ENCODE results near the gene MGAT3.

MGAT3 gene

GRCh38 chr22:39471381-39472141 lies 14.7 kb downstream of the MGAT3 start:
- H3K4me1 Mint-ChIP-seq: peaks cover 14% of the 10 kb centered on the region
- H3K9me3 Mint-ChIP-seq: no peaks in the 10 kb centered on the region
- H3K27me3 Mint-ChIP-seq: peaks cover 7% of the 10 kb centered on the region
- peak overlapping the region; percentile 27 for H3K4me3 Mint-ChIP-seq
- H3K27ac Mint-ChIP-seq (ENCODE audit: low read depth): peak overlapping the region; percentile 23
- H3K36me3 Mint-ChIP-seq (ENCODE audit: insufficient read depth): peaks cover 1% of the 10 kb centered on the region
- ATAC-seq (replicated peaks; ENCODE audit: extremely low read depth, poor library complexity, severe bottlenecking) (peak; percentile 48), DNase-seq (ENCODE audit: low spot score in 2 of 2) (no peak)

GRCh38 chr22:39472570-39473556 lies 16.1 kb downstream of the MGAT3 start:
- no peak for DNase-seq (ENCODE audit: low spot score in 2 of 2)
- Mint-ChIP-seq H3K4me3 (no peak overlapping the region), H3K4me1 (peaks cover 14% of the 10 kb centered on the region), H3K27me3 (peaks cover 7% of the 10 kb centered on the region), H3K36me3 (ENCODE audit: insufficient read depth) (peaks cover 1% of the 10 kb centered on the region), H3K9me3 (no peaks in the 10 kb centered on the region), H3K27ac (ENCODE audit: low read depth) (no peak overlapping the region)
- no peak for ATAC-seq (replicated peaks; ENCODE audit: extremely low read depth, poor library complexity, severe bottlenecking)

GRCh38 chr22:39473851-39474250 lies 17.0 kb downstream of the MGAT3 start:
- no peak for DNase-seq (ENCODE audit: low spot score in 2 of 2)
- H3K9me3 Mint-ChIP-seq: no peaks in the 10 kb centered on the region
- peaks cover 1% of the 10 kb centered on the region for H3K36me3 Mint-ChIP-seq (ENCODE audit: insufficient read depth)
- H3K27ac Mint-ChIP-seq (ENCODE audit: low read depth): no peak overlapping the region
- no peak overlapping the region for H3K4me3 Mint-ChIP-seq
- peaks cover under 1% of the 10 kb centered on the region for H3K27me3 Mint-ChIP-seq
- H3K4me1 Mint-ChIP-seq: peaks cover 14% of the 10 kb centered on the region
- ATAC-seq (replicated peaks; ENCODE audit: extremely low read depth, poor library complexity, severe bottlenecking): no peak

- Mint-ChIP-seq H3K27me3 (no peaks in the 10 kb centered on the region), H3K27ac (ENCODE audit: low read depth) (no peak overlapping the region), H3K36me3 (ENCODE audit: insufficient read depth) (peaks cover 1% of the 10 kb centered on the region), H3K4me3 (no peak overlapping the region), H3K4me1 (peaks cover 14% of the 10 kb centered on the region), H3K9me3 (no peaks in the 10 kb centered on the region)
- ATAC-seq (replicated peaks; ENCODE audit: extremely low read depth, poor library complexity, severe bottlenecking) (no peak), DNase-seq (ENCODE audit: low spot score in 2 of 2) (no peak)
Observed at GRCh38 chr22:39474351-39475111, 17.7 kb downstream of the MGAT3 start.

GRCh38 chr22:39475337-39475736 lies 18.5 kb downstream of the MGAT3 start:
- peaks cover 19% of the 10 kb centered on the region for H3K4me1 Mint-ChIP-seq
- DNase-seq (ENCODE audit: low spot score in 2 of 2) (no peak), ATAC-seq (replicated peaks; ENCODE audit: extremely low read depth, poor library complexity, severe bottlenecking) (no peak)
- H3K27me3 Mint-ChIP-seq: no peaks in the 10 kb centered on the region
- no peaks in the 10 kb centered on the region for H3K9me3 Mint-ChIP-seq
- H3K36me3 Mint-ChIP-seq (ENCODE audit: insufficient read depth): peaks cover 1% of the 10 kb centered on the region
- no peak overlapping the region for H3K27ac Mint-ChIP-seq (ENCODE audit: low read depth)
- no peak overlapping the region for H3K4me3 Mint-ChIP-seq

- Mint-ChIP-seq H3K4me1 (peaks cover 19% of the 10 kb centered on the region), H3K4me3 (no peak overlapping the region), H3K27me3 (no peaks in the 10 kb centered on the region), H3K36me3 (ENCODE audit: insufficient read depth) (peaks cover 1% of the 10 kb centered on the region), H3K9me3 (no peaks in the 10 kb centered on the region), H3K27ac (ENCODE audit: low read depth) (no peak overlapping the region)
- DNase-seq (ENCODE audit: low spot score in 2 of 2) (no peak), ATAC-seq (replicated peaks; ENCODE audit: extremely low read depth, poor library complexity, severe bottlenecking) (no peak)
Observed at GRCh38 chr22:39475902-39476301, 19.1 kb downstream of the MGAT3 start.

- Mint-ChIP-seq H3K4me1 (peaks cover 15% of the 10 kb centered on the region), H3K4me3 (no peak overlapping the region), H3K27me3 (no peaks in the 10 kb centered on the region), H3K9me3 (no peaks in the 10 kb centered on the region), H3K36me3 (ENCODE audit: insufficient read depth) (no peaks in the 10 kb centered on the region), H3K27ac (ENCODE audit: low read depth) (no peak overlapping the region)
- DNase-seq (ENCODE audit: low spot score in 2 of 2): no peak
- no peak for ATAC-seq (replicated peaks; ENCODE audit: extremely low read depth, poor library complexity, severe bottlenecking)
Observed at GRCh38 chr22:39476664-39477063, 19.9 kb downstream of the MGAT3 start.

GRCh38 chr22:39477542-39477941 lies 20.7 kb downstream of the MGAT3 start:
- H3K27ac Mint-ChIP-seq (ENCODE audit: low read depth): no peak overlapping the region
- no peaks in the 10 kb centered on the region for H3K36me3 Mint-ChIP-seq (ENCODE audit: insufficient read depth)
- peaks cover 8% of the 10 kb centered on the region for H3K4me1 Mint-ChIP-seq

GRCh38 chr22:39478441-39478850 lies 21.6 kb downstream of the MGAT3 start:
- ATAC-seq (replicated peaks; ENCODE audit: extremely low read depth, poor library complexity, severe bottlenecking) (no peak), DNase-seq (ENCODE audit: low spot score in 2 of 2) (no peak)
- no peak overlapping the region for H3K4me3 Mint-ChIP-seq
- H3K9me3 Mint-ChIP-seq: no peaks in the 10 kb centered on the region
- no peaks in the 10 kb centered on the region for H3K36me3 Mint-ChIP-seq (ENCODE audit: insufficient read depth)
- H3K27me3 Mint-ChIP-seq: no peaks in the 10 kb centered on the region
- H3K4me1 Mint-ChIP-seq: peaks cover 6% of the 10 kb centered on the region
- no peak overlapping the region for H3K27ac Mint-ChIP-seq (ENCODE audit: low read depth)

More at GRCh38 chr22:39477542-39477941, 20.7 kb downstream of the MGAT3 start:
- Mint-ChIP-seq H3K27me3 (no peaks in the 10 kb centered on the region), H3K4me3 (no peak overlapping the region), H3K9me3 (no peaks in the 10 kb centered on the region)
- no peak for ATAC-seq (replicated peaks; ENCODE audit: extremely low read depth, poor library complexity, severe bottlenecking)
- no peak for DNase-seq (ENCODE audit: low spot score in 2 of 2)

GRCh38 chr22:39479254-39479653 lies 22.4 kb downstream of the MGAT3 start:
- Mint-ChIP-seq H3K36me3 (ENCODE audit: insufficient read depth) (no peaks in the 10 kb centered on the region), H3K9me3 (no peaks in the 10 kb centered on the region), H3K27ac (ENCODE audit: low read depth) (no peak overlapping the region), H3K4me3 (no peak overlapping the region), H3K27me3 (no peaks in the 10 kb centered on the region), H3K4me1 (peaks cover 6% of the 10 kb centered on the region)
- ATAC-seq (replicated peaks; ENCODE audit: extremely low read depth, poor library complexity, severe bottlenecking) (no peak), DNase-seq (ENCODE audit: low spot score in 2 of 2) (no peak)

- no peak for DNase-seq (ENCODE audit: low spot score in 2 of 2)
- ATAC-seq (replicated peaks; ENCODE audit: extremely low read depth, poor library complexity, severe bottlenecking): no peak
- Mint-ChIP-seq H3K4me1 (peaks cover 6% of the 10 kb centered on the region), H3K27me3 (no peaks in the 10 kb centered on the region), H3K36me3 (ENCODE audit: insufficient read depth) (no peaks in the 10 kb centered on the region), H3K9me3 (no peaks in the 10 kb centered on the region), H3K4me3 (no peak overlapping the region), H3K27ac (ENCODE audit: low read depth) (no peak overlapping the region)
Observed at GRCh38 chr22:39480557-39480956, 23.7 kb downstream of the MGAT3 start.

GRCh38 chr22:39481054-39481453 lies 24.2 kb downstream of the MGAT3 start:
- Mint-ChIP-seq H3K27me3 (no peaks in the 10 kb centered on the region), H3K4me1 (peaks cover 6% of the 10 kb centered on the region), H3K9me3 (no peaks in the 10 kb centered on the region), H3K27ac (ENCODE audit: low read depth) (no peak overlapping the region), H3K36me3 (ENCODE audit: insufficient read depth) (no peaks in the 10 kb centered on the region), H3K4me3 (no peak overlapping the region)
- DNase-seq (ENCODE audit: low spot score in 2 of 2) (no peak), ATAC-seq (replicated peaks; ENCODE audit: extremely low read depth, poor library complexity, severe bottlenecking) (no peak)
